Neural crest cell (in vitro differentiated cells): ENCODE results near the gene PRKN. TPM values are rescaled to one million over a fixed set of nuclear protein-coding genes. Genes with fewer than 3 reads are reported as not detected.

Experiments
- DNase-seq: peaks from one replicate; pipeline ENCODE4 v3.0.0; 2021; ENCODE audit warnings: low read depth, mixed read lengths, low spot score
- H3K27ac Mint-ChIP-seq: one replicate; pipeline ENCODE4 v1.8.0; 2021; ENCODE audit warnings: mild to moderate bottlenecking, mixed read lengths; ENCODE audit not compliant: unreplicated experiment
- H3K27me3 Mint-ChIP-seq: 2 replicates; pipeline ENCODE4 v1.8.0; 2021; ENCODE audit warnings: low read depth, mild to moderate bottlenecking, mixed read lengths
- H3K36me3 Mint-ChIP-seq: 2 replicates; pipeline ENCODE4 v1.8.0; 2021; ENCODE audit warnings: low read depth, mild to moderate bottlenecking, mixed read lengths
- H3K4me1 Mint-ChIP-seq: 2 replicates; pipeline ENCODE4 v1.8.0; 2021; ENCODE audit warnings: mixed read lengths
- H3K4me3 Mint-ChIP-seq: one replicate; pipeline ENCODE4 v1.8.0; 2021; ENCODE audit warnings: mild to moderate bottlenecking, mixed read lengths
- H3K9me3 Mint-ChIP-seq: 2 replicates; pipeline ENCODE4 v1.8.0; 2021; ENCODE audit warnings: mixed read lengths
- total RNA-seq: library from RNA; stranded (reverse); gene quantifications from 2 replicates; pipeline ENCODE4 v1.2.1, GENCODE V29; 2021
- TF ChIP-seq, protein P1 (sequence below): fragments of 200-600 bp; sonication (generic); conservative IDR thresholded peaks from 2 replicates; pipeline ENCODE4 v1.5.0; 2021; ENCODE audit warnings: antibody characterized with exemption, mild to moderate bottlenecking

The PRKN gene
- total RNA-seq, 1 donor from 2014 or later = 3.2 TPM

DNA sequence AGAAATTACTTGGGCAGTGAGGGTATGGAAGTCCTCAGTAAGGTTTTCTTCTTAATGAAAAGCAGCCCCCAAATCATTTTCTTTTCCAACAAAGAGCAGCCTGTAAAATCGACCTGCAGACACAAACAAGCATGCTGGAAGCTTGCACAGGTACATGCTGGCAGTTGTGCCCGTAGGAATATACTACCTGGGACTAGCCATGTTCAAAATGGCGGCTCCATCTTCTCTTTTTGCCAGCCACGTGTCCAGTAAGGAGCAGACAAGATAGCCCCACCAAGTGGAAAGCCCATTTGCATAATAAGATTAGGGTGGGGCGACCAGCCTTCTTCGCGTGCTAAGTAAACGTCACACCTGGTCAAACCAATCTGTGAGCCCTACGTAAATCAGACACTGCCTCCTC lies 1194.3 kb downstream of the PRKN start:
- TF ChIP-seq, protein P1, sequence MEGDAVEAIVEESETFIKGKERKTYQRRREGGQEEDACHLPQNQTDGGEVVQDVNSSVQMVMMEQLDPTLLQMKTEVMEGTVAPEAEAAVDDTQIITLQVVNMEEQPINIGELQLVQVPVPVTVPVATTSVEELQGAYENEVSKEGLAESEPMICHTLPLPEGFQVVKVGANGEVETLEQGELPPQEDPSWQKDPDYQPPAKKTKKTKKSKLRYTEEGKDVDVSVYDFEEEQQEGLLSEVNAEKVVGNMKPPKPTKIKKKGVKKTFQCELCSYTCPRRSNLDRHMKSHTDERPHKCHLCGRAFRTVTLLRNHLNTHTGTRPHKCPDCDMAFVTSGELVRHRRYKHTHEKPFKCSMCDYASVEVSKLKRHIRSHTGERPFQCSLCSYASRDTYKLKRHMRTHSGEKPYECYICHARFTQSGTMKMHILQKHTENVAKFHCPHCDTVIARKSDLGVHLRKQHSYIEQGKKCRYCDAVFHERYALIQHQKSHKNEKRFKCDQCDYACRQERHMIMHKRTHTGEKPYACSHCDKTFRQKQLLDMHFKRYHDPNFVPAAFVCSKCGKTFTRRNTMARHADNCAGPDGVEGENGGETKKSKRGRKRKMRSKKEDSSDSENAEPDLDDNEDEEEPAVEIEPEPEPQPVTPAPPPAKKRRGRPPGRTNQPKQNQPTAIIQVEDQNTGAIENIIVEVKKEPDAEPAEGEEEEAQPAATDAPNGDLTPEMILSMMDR = no peak
- Mint-ChIP-seq H3K4me1 (peaks cover 15% of the 10 kb centered on the region), H3K27ac (no peak overlapping the region), H3K9me3 (no peaks in the 10 kb centered on the region), H3K27me3 (no peaks in the 10 kb centered on the region), H3K4me3 (no peak overlapping the region), H3K36me3 (no peaks in the 10 kb centered on the region)
- DNase-seq = no peak

DNA sequence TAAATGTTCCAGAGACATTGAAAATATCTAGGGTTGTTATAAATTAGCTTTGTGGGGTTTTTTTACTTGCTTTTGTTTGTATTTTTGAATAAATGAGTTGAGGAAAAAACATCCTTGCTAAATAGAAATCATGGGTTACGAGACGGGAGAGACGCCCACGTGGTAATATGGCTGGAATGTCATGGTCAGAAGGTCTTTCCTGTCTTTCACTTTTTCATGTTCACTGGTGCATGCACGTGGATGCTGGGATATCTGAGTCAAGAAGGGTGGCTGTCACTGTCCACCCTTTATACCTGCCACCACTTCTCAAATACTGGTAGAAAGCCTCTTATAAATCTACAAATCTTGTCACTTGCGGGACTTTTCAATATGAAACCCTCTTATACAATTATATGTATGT lies 1195.0 kb downstream of the PRKN start:
- no peak overlapping the region for H3K4me3 Mint-ChIP-seq
- H3K9me3 Mint-ChIP-seq = no peaks in the 10 kb centered on the region
- no peaks in the 10 kb centered on the region for H3K36me3 Mint-ChIP-seq
- H3K27ac Mint-ChIP-seq = no peak overlapping the region
- H3K4me1 Mint-ChIP-seq = peaks cover 15% of the 10 kb centered on the region
- no peak for DNase-seq
- TF ChIP-seq, protein P1 = no peak
- no peaks in the 10 kb centered on the region for H3K27me3 Mint-ChIP-seq

DNA sequence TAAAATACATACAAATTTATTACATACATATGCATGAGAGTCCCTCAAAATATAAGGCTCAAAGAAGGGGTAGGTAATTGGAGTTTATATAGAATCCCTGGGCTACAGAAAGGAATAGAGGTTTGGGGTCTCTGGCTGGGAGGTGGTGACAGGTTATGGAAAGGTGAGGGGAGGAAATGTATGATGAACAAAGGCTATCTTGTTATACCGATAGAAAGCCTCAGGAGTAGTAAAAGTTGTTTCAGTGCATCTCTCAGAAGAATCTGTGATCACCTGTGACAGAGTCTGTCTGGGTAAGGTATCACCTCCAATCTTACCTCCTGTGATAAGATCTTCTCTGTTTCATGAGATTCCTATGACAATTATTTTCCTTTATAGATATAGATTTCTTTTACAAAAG lies 1200.8 kb downstream of the PRKN start:
- no peak overlapping the region for H3K4me3 Mint-ChIP-seq
- H3K9me3 Mint-ChIP-seq = peaks cover under 1% of the 10 kb centered on the region
- H3K27me3 Mint-ChIP-seq = peaks cover 3% of the 10 kb centered on the region
- DNase-seq = no peak
- TF ChIP-seq, protein P1 = no peak
- H3K27ac Mint-ChIP-seq = no peak overlapping the region
- no peaks in the 10 kb centered on the region for H3K4me1 Mint-ChIP-seq
- H3K36me3 Mint-ChIP-seq = no peaks in the 10 kb centered on the region

DNA sequence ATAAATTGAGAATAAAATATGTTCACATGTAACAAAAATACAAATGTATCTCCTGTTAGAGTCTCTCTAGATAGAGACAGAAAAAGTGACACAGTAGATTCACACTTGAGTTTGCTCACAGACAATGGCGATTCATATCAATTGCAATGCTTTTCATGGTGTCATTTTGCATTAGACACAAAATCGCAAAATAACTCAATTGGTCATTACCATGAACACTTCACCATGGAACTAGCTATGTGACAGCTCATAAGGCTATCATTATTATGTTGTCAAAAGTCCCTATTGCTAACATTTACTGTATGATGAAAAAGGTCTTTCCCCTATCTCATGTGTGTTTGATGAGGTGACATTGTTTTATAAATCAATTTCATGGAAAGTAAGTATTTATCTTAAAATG lies 1204.2 kb downstream of the PRKN start:
- Mint-ChIP-seq H3K9me3 (peaks cover 13% of the 10 kb centered on the region), H3K27ac (no peak overlapping the region), H3K27me3 (peaks cover 3% of the 10 kb centered on the region), H3K36me3 (no peaks in the 10 kb centered on the region), H3K4me3 (no peak overlapping the region), H3K4me1 (no peaks in the 10 kb centered on the region)
- no peak for DNase-seq
- TF ChIP-seq, protein P1 = no peak

DNA sequence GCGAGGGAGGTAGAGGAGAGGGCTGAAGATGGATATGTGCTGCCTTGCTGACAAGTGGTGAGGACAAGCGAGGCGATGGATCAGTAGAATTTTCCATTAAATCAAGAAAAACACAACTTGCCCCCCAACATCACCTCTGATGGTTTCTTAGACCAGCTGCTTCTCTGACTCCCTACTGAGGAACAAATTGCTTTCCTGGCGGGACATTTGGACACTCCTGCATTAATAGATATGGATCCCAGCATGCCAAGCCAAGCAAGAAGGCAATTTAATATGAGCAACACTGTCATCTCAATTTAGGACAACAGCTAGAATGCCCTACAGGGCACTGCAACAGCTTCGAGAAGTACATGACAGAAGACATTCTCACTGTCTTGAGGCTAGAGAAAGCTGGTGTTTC lies 1205.3 kb downstream of the PRKN start:
- TF ChIP-seq, protein P1 = no peak
- no peaks in the 10 kb centered on the region for H3K4me1 Mint-ChIP-seq
- no peaks in the 10 kb centered on the region for H3K36me3 Mint-ChIP-seq
- no peak for DNase-seq
- peaks cover 13% of the 10 kb centered on the region for H3K9me3 Mint-ChIP-seq
- no peak overlapping the region for H3K4me3 Mint-ChIP-seq
- H3K27me3 Mint-ChIP-seq = peaks cover 3% of the 10 kb centered on the region
- H3K27ac Mint-ChIP-seq = no peak overlapping the region
